ENCODE results near the gene IGFL1.
"Not testable (repeated sequence)": the region's sequence is repeated elsewhere in the genome, so short reads cannot be mapped to it uniquely, and the experiment has no call there.

- TF ChIP-seq CTCF, POLR2A (IDR thresholded peaks at IDR 0.05): not testable (repeated sequence)
Measured at GRCh38 chr19:46192626-46192991, 36.9 kb upstream of the IGFL1 start.

All from esophagus squamous epithelium (tissue), 4 donors.